ENCODE data around the gene CEPT1.

The CEPT1 gene

DNA sequence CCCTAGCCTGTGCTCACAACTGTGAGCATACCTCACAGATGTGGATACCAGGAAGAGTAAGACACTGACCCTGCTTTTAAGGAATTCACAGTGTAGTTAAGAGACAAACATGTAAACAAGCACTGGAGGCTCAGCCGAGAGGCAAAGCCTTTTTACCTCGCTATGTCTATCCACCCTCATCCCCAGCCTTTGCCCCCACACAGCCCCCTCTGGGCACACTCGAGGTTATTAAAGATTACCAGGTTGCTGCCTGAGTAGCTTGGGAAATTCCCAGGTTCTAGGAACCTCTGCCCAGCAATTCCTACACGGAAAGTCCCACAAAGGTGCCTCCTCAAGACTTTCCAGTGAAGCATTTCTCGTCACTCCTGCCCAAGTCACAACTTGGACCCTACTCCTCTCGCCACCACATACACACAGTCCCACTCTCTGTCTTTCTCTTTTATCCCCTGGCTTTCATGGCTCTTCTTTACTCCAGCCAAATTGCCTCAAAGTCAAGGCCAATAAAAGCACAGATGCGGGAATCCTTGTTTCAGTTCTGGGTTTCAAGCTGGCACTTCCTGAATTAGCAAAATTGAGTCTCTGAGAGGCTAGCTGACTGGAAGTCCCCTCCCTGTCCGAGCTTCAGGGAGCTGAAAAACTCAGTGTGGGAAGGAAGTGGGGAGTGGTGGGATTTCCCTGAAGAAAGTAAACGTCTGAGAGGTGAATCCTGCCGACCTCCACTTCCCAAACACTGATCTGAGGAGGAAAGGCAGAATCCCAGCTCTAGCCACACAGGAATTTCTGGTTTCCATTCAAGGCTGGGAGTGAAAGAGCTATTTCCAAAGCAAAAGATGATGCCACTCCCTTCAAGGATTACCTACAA, 52.9 kb downstream of the CEPT1 start:
- no peak for DNase-seq (ENCODE audit: low spot score)

GRCh38 chr1:111193712-111194480, 53.9 kb downstream of the CEPT1 start:
- DNase-seq (ENCODE audit: low spot score): no peak

DNA sequence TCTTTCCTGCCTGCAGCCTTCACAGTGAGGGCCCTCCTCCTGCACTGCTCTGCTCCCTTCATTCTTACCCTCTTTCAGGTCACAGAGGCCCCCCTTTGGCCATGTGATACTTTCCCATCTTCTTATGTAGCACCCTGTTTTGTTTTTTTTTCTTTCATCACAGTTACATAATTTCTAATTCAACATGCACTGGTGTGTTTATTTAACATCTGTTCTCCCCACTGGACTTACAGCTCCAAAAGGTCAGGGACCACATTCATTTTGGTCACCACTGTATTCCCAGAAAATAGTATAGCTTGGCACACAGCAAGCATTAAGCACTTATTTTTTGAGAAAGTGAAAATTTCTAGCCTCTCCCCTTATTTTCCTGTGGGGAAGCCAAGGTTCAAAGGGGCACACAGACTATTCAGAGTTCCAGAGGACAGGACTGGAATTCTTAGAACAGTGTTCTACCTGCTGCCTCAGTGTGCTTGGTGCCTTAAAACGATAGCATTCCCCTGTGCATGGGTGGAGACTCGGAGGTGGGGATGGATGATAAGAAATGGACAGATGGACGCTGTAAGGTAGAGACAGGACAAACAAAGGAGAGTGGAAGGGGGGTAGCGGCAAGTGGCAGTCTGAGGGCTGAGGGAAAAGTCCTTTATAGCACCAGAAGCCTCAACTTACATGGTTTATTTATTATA, 55.1 kb downstream of the CEPT1 start:
- DNase-seq (ENCODE audit: low spot score): no peak

- no peak for DNase-seq (ENCODE audit: low spot score)
Observed at GRCh38 chr1:111196213-111196612, 56.2 kb downstream of the CEPT1 start.

DNA sequence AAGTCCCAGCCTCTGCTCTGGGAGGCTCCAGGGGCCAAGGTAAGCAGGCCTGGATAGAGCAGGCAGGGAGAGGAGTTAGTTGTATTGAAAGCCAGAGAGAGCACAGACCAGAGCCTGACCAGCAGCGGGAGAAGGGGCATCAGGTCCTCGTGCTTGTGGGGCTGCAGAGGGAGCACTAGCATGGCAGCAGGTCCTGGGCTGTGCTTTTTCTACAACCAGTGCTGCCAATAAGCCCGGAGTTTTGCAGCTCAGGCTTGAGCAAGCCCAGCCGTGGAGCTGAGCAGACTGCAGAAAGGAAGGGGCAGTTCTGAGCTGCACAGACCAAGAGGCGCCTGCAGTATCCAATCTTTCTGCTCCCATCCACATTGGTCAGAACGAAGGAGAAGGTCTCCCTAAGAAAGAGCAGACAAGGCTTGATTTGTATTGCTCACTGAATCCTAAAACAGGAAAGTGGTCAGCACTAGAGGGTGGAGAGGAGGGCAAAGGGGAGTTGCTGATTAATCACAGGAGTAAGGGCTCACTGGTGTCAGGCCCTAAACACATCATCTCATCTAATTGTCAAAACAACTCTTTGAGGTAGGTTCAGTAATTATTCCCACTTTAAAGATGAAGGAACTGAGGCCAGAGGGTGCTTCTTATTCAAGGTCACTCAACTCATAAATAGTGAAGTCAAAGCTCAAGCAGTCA, 57.7 kb downstream of the CEPT1 start:
- no peak for DNase-seq (ENCODE audit: low spot score)

DNA sequence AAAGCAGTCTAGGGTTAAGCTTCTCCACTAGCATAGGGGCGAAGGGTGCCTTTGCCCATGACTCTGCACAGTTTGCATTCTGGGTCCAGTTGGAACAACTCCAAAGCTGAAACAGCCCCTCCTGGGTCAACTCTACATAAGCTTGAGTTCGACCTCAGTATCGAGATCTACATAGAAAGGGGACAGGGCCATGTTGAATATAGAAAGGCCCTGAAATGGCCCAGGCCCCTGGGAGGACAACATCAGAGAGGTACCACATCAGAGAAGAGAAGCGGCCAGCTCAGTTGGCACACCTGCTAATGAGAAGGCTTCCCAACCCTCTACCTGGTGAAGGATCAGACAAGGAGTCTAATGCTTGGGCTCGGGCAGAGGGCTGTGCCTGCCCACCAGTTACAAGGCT, 58.8 kb downstream of the CEPT1 start:
- DNase-seq (ENCODE audit: low spot score): no peak

DNA sequence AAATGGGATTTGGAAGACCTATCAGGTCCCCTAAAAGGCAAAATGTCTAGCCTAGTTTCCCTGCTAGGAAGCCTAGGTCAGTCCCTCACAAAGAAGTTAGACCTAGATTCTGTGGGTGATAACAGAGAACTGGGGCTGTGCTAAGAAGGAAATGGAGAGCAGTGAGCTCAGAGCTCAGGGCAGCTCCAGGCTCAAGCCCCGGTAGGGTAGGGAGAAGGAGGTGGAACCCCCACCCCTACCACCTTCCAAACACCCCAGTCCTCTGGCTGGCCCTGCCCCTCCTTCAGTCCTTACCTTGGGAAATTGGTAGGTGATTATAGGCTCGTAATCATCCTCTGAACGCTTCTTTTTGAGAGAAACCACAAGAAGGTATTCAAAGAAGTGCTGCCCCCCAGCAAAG, 59.3 kb downstream of the CEPT1 start:
- DNase-seq (ENCODE audit: low spot score): no peak

DNA sequence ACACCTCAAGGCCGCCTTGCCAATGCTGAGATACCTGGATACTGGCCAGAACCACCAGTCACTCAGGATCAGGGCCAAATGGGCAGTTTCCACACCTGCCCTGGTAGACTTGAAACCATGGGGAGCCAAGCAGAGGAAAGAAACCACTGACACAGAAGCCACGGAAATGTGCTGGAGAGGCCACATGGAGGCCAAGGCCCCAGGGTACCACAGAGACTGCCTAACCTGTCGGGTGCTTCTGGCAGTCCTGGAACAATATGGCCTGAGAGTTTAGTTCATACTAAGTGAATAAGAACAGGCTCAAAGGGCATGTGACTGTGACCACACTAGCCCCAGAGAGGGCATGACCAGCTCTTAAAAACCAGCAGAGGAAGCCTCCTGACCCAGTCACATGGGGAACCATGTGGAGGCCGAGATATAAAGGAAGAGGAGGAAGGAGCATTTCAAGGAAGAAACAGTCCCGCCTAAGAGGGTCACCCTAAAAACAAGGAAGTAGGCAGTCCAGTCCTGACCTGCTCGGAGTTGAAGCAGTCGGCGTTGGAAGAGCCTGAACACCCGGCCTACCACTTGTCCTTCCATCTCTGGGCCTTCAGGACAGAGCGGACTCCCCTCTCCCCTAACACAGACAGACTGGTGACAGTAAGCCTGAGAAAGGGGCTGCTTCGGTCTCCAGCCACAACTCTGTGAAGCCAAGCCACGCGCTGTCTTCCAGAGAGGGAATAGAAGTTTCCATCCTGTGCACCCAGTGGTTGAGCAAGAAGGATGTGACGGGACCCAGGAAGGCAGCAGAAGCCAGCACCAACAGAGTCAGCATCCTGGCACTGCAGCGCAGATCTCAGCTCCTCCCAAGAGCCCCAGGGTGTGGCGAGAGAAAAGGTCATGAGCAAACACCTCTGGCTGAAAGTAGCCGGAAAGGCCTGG, 60.1 kb downstream of the CEPT1 start, which contains the start of gene DENND2D:
Gene DENND2D, minus strand, starts transcription at position 766 of the 921 bp plus-strand sequence. Its CDS starts 187 bp downstream, at position 579.
- DNase-seq (ENCODE audit: low spot score): no peak

DNA sequence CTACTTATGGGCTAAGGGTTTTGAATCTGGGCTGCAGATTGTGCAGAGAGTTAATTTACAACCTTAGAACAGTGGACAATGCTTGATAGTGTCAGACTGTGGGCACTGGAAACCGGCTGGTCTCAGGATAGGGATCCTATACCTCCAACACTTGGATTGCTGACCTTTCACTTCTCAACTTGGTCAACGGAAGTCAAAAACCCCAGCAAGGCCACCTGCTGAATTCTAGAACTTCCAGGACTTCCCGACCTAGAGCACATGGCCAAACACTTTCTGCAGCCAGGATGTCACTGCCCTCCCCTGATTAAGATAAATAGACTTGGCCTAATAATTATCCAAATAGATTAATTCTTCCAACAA, 60.8 kb downstream of the CEPT1 start:
- no peak for DNase-seq (ENCODE audit: low spot score)

- DNase-seq (ENCODE audit: low spot score): no peak
Observed at GRCh38 chr1:111201275-111202090, 61.5 kb downstream of the CEPT1 start.

DNA sequence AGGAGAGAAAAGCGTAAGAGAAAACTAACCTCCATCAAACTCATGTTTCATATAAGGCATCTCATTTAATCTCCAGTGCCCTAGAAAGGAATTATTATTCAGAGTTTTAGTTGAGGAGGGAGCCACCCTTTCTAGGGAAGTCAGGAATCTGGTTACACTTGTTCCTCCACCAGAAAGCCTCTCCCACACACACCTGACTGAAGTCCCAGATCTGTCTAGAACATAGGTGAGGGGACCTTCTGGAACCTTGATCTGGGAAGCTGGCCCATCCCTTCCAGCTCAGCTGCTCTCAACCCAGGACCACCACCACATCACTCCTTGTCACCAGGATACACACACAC, 62.3 kb downstream of the CEPT1 start:
- no peak for DNase-seq (ENCODE audit: low spot score)

- DNase-seq (ENCODE audit: low spot score): no peak
Observed at GRCh38 chr1:111202707-111203623, 62.9 kb downstream of the CEPT1 start.

- peak; percentile 61 for DNase-seq (ENCODE audit: low spot score)
Observed at GRCh38 chr1:111203681-111204200, 63.7 kb downstream of the CEPT1 start.

GRCh38 chr1:111204201-111204982, 64.4 kb downstream of the CEPT1 start:
- no peak for DNase-seq (ENCODE audit: low spot score)

DNA sequence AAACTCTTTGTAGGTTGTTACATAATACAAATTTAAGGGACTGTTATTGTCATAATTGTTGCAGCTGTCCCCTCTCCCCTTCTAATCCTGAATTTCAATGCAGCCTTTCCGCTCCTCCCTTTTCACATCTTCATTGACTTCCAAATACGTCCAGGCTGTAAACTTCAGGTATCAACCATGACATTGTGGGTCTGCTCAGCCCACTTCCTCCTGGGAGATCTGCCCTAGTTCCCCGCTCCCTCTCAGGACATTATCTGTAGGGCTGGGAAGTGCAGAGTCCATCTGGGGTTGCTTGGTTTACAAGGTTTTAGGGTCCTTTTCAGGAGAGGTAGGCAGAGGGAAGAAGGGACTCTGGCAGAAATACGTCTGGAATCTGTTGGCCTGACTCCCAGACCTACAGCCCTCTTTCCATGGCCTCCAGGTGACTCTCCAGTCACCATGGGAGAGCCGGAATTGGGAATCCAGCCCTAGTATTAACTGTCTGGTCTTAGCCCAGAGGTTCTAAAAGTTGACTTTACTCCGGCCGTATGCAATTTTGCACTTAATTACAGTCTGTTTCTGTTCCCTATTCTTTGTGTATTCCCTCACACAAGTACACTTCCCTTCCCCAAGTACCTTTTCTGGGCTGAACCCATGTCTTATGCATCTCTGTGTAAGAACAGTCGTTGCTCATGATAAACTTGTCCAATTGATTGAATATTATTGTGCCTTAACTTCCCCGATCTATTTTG, 65.1 kb downstream of the CEPT1 start:
- no peak for DNase-seq (ENCODE audit: low spot score)

- peak; percentile 49 for DNase-seq (ENCODE audit: low spot score)
Observed at GRCh38 chr1:111205714-111206050, 65.7 kb downstream of the CEPT1 start.

DNA sequence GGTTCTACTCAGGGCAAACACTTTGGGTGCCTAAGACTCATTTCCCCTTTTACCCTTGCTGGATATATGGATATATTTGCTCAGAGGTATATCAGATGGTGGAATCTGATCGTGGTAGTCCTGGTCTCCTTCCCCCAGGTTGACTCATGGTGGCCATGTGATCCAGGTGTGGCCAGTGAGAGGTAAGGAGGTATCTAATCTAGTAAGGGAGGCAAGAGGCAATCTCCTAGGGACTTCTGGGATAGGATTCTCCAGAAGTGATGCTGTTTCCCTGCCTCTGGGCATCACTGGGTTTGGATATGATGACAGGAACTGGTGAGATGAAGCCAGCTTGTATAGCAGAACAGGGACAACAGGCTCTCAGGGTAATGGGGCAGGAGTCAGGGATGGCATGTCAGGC, 68.9 kb downstream of the CEPT1 start:
- DNase-seq (ENCODE audit: low spot score): no peak

DNA sequence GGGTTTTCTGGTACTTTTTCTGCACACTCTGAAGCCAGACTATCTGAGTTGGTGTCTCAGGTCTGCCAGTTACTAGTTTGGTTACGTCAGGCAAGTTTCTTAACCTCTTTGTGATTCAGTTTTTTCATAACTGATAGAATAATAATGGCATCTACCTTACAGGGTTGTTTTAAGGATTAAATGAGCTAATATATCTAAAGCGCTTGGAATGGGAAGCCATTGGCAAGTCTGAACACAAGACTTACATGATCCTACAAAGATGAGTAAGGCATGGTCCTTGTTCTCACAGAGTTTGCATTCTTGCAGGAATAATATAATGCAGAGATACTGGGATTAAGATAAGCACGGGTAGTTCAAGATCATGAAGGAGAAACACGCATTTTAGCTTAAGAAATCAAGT, 69.6 kb downstream of the CEPT1 start:
- no peak for DNase-seq (ENCODE audit: low spot score)
